A172 (cell line): Measurements from ENCODE around the gene ZNF219. TPM values are rescaled to one million over a fixed set of nuclear protein-coding genes. Genes with fewer than 3 reads are reported as not detected.
A peak's percentile ranks its signal among the peaks of the same experiment; 100 is the strongest.

Experiments used
- DNase-seq: peaks from one replicate; pipeline ENCODE4 v3.0.0-alpha.2; 2015; ENCODE audit warnings: low spot score
- total RNA-seq: library from RNA; depleted of rRNA; stranded (reverse); fragments of >200 nt; shearing (Covaris generic); gene quantifications from 2 replicates; pipeline ENCODE4 v1.2.3, GENCODE V29; 2014; rRNA removed

ZNF219 gene
- total RNA-seq: 5.9 and 12.0 TPM in 2 replicates

- peak; percentile 27 for DNase-seq
These were observed at the start of gene ZNF219 for GRCh38 chr14:21098076-21098891. TSS of gene ZNF219 (minus strand) at chr14:21098655. CDS start at chr14:21093591, 5,064 bp downstream.

DNA sequence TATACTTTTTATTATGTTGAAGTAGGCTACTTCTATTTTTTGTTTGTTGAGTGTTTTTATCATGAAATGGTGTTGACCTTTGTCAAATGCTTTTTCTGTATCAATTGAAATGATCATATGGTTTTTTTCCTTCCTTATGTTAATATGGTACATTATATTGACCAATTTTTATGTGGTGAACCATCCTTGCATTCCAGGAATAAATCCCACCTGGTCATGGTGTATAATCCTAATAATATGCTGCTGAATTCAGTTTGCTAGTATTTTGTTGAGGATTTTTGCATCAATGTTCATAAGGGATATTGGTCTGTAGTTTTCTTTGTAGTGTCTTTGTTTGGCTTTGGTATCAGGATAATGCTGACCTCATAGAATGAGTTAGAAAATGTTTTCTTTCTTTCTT, 47.0 kb upstream of the ZNF219 start:
- no peak for DNase-seq

- no peak for DNase-seq
These were observed 43.9 kb upstream of the ZNF219 start for GRCh38 chr14:21142357-21142756.

DNA sequence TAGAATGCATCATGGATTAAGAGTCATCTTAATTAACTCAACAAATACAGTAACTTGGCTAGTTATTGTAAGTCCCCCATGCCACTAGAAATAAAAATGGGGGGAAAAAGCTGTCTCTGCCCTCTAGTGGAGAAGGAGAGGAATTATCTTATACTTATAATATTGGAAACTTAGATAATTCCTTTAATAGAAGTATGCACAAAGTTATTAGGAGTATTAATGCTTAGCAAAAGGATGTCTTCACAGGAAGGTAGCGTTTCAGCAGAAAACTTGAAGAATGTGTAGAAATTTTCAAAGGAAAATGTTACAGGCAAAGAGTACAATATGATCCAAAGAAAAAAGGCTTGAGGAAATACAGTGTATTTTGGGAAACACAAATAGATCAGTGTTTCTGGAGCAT, 37.6 kb upstream of the ZNF219 start:
- DNase-seq: no peak

DNA sequence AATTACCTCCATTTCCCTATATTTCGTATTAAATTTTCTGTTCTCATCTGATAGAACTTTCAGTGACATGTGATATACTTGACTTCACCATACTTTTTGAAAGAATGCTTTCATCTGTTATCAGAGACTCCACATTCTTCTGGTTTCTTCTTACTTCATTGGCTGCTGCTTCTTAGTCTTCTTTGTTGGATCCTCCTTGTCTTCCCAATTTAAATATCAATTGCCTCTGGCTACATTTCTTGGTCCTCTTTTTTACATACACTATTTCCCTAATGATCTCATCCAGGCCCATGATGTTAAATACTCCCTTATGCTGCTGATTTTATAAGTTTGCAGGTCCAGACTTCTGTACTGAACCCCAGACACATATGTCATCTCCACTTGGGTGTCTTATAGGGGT, 35.4 kb upstream of the ZNF219 start:
- DNase-seq: no peak

DNA sequence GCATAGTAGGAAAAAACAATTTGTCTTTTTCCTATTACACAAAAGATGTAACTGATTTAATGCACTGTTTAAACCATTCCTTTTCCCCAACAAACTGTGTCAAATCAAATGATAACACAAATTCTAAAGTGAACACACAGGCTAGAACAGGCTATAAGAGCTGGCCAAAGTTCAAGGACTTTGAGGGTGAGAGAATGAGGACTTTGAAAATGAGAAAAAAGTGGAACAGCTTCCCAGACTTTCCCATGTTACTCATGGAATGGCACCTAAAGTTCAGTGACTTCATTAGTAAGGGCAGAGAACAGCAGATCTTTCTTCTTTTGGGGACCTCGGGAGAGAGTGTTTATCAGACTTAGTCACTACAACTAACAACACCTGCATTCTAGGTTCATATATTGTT, 25.0 kb upstream of the ZNF219 start:
- no peak for DNase-seq

DNA sequence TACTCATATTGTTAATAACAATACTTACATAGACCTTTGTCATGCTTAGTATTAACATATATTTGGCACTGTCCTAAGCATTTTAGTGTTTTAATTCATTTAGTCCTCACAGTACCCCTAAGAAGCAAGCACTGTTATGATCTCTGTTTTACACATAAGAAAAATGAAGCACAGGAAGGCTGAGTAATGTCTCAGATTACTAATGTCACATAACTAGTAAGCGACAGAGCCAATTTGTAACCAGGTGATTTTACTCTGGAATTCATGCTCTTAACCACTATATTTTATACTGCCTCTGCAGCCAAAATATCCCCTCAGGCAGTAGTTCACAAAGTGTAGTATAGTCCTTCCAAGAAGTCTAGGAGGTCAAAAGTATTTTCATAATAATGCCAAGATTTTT, 22.7 kb upstream of the ZNF219 start:
- DNase-seq: no peak

DNA sequence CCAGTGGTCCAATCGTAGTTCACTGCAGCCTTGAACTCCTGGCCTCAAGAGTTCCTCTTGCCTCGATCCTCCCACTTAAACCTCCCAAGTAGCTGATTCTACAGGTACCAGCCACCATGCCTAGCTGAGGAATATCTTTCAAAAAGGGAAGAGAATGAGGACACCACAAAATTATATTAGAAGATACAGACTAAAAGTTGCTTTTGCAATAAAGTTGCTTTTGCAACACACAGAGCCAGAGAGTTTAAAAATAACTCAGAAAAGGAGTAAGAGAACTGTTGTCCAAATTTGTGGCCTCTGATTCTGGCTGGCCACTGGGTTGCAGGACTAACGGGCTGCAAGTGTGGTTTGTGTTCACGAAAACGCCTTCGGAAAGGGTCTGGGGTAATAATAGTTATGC, 22.2 kb upstream of the ZNF219 start:
- DNase-seq: no peak

GRCh38 chr14:21118933-21119332, 20.5 kb upstream of the ZNF219 start:
- DNase-seq: no peak

- no peak for DNase-seq
These were observed 14.9 kb upstream of the ZNF219 start for GRCh38 chr14:21113369-21113768.

DNA sequence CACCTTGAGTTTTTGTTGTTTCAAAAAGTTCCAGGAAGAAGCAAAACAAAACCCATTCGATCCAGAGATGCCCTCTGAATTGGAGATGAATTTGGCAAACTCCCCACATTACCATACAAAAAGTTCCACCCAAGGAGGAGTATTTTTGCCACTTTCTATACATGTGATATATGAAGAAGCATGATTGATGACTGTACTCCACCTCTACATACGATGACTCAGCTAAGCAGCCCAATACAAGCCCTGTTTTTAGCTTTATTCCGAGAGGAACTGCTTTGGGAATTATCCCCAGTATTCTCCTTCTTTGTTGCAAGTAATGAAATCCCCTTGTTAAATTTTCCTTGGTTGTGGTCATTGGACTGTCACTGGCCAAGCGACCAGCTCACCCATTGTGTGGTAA, 13.8 kb upstream of the ZNF219 start:
- DNase-seq: no peak

DNA sequence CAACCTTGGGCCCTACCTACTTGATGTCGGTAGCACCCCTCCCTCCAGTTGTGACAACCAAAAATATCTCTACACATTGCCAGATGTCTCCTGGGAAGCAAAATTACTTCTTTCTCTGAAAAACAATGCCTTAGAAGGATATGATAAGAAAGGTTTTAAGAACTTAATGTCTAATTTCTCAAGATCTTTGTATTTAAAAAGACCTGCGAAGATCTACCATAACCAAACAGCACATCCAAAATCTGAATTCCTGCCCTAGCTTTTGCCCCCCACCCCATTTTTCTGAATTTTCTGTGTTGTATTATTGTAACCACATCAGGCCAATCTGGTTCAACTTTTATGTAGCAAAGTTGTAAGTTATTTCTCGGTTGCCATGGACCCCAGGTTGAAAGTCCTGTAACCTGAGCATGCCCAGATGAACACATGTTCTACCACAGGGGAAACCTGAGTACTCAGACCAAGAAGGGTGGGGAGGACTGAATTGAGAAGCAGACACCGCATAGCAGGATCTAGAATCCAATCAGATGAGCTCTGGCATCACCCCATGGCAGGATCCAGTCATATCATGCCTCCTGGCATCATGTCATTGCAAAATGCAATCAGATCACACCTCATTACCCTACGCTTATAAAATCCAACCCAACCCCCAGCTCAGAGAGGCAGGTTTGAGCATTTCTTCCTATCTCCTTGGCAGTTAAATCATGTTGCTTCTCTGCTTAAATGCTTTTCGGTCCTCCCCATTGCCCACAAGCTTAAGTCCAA, 11.1 kb upstream of the ZNF219 start:
- DNase-seq: no peak

DNA sequence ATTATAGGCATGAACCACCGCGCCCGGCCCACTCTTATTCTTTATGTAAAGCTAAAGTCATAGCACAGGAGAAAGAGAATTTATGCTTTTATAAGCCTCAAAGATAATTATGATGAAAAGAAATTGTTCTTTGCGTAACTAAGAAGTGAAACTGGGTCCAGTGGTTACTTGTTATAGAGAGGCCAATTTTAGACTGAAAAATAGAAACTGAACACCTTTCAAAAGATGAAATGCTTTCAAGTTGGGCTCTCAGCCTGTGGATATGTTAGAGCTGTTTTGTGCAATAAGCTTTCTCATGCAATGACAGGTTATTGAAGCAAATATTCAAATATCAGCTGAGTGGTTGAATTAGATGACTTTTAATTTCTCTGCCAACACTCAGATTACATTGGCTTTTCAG, 10.3 kb upstream of the ZNF219 start:
- DNase-seq: no peak

- no peak for DNase-seq
These were observed 8.9 kb upstream of the ZNF219 start for GRCh38 chr14:21107283-21107800.

DNA sequence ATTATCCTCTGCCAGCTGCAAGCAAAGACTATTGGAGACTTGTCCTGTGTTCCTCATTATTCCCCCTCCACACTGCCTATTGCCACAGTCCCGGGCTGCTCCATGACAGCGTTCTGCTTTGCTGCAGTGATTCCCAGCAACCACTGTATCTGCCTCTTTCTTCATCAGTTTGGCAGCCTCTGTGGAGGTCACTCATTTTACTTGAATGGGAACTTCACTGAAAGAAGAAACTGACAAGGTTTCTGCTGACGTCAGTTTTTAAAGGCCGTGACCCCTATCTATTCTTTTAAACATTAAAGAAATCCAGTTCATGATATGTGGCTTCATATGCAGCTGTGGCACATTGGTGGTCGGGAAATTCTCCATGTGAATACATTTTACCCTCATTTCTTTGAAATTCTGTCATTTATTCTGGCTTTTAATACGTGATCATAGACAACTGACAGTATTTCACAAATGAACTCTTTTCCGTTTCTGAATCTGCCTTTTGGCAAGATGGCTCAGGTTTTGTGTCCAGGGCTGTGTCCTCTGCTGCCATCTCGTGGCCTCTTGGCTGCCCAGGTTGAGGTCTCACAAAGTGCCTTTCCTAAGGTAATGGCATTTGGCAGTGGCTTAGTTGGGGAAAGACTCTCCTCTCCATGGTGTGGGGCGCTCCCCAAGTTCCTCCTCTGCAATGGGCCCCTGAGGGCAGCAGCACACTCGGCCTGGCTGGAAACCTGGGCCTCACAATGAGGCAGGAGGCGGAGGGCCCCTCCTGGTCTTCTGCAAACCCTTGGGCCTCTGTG, 8.2 kb upstream of the ZNF219 start:
- DNase-seq: peak; percentile 58

DNA sequence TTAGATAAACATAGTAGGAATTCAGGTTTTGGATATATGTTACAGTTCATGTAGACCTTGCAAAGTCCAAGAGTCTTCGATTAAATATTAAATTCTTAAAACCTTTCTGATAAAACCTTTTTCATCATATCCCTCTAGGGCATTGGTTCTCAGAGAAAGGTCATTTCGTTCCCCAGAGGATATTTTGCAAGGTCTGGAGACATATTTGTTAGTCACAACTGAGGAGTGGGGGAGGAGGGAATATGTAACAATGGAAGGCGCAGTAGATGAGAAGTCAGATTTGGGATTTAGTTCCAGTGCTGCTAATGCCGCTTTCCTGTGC, 7.7 kb upstream of the ZNF219 start:
- DNase-seq: no peak

DNA sequence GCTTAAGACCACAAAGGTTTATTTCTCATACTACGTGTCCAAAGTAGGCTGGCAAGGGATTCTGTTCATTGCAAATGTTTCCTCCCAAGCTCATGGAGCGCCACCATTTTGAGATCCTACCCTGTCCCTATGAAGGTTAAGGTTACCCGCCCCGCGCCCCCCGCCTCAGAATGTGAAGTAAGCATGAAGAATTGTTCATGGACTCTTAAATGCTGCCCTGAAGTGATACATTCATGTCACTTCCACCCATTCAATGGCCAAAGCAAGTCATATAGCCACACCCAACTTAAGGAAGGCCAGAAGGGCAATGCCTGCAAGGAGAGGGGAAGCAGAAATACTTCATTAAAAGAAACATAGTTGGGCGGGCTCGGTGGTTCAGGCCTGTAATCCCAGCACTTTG, 6.6 kb upstream of the ZNF219 start:
- DNase-seq: no peak

DNA sequence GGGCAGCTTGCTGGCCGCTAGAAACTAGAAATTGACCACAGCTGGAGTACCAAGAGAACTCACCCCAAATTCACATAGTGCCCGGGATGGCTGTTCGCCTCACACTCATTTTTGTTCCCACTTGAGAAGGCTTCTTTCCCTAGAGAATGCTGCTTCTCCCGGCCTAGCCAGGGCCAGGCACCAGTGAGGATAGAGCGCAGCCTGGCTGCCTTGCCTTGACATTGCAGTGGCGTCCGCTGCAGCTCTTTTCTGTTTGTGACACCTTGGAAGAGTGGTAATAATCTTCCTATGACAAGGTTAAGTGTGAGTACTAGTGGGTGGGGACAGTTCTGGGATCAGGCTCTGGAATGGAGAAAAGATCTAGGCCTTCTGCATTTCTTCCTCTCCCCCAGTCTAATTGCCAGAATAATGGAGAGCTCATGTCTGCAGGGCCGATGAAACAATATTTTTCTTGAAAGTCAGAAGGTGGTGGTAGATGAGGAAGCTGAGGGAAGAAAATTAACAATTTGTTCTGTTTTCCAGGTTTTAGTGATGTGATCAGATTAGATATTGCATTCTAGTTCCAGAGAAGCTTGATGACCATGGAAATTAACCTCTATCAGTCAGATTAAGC, 6.1 kb upstream of the ZNF219 start:
- DNase-seq: peak; percentile 55

GRCh38 chr14:21103710-21104447, 5.4 kb upstream of the ZNF219 start:
- peak; percentile 83 for DNase-seq

- no peak for DNase-seq
These were observed 4.9 kb upstream of the ZNF219 start for GRCh38 chr14:21103411-21103709.
